ENCODE results near the gene SLC40A1. TPM values are rescaled to one million over a fixed set of nuclear protein-coding genes. Genes with fewer than 3 reads are reported as not detected.

Gene SLC40A1
- total RNA-seq, 2 donors from 2014 or later = 86.7 to 169 TPM

DNA sequence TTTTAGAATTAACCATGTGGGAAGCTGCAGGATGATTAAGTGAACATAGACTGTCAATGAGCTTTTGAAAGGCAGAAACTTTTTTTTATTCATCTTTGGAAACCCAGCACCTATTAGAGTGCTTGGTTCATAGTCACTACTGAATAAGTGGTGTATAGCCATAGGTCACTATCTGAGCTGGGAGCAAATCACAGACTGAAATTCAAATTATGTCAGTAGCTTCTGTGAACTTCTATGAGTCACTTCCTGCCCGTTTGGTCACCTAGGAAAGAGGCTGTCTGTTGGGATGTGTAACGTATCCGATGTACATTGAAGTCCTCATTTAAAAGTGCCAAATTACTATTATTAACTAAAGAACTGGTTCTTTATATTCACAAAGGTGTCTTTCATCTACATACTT is 20.5 kb upstream of the SLC40A1 start:
- Histone ChIP-seq H3K27ac (no peak overlapping the region), H3K36me3 (no peaks in the 10 kb centered on the region), H3K27me3 (replicated peaks; ENCODE audit: insufficient read depth) (no peaks in the 10 kb centered on the region), H3K4me1 (replicated peaks) (no peaks in the 10 kb centered on the region), H3K4me3 (no peak overlapping the region), H3K9me3 (no peaks in the 10 kb centered on the region)
- 59% methylated on average over 3 of the region's 3 CpGs for WGBS
- TF ChIP-seq POLR2A (IDR thresholded peaks at IDR 0.05) (no peak), POLR2AphosphoS5 (IDR thresholded peaks at IDR 0.05) (no peak)
- TF ChIP-seq, protein P1, sequence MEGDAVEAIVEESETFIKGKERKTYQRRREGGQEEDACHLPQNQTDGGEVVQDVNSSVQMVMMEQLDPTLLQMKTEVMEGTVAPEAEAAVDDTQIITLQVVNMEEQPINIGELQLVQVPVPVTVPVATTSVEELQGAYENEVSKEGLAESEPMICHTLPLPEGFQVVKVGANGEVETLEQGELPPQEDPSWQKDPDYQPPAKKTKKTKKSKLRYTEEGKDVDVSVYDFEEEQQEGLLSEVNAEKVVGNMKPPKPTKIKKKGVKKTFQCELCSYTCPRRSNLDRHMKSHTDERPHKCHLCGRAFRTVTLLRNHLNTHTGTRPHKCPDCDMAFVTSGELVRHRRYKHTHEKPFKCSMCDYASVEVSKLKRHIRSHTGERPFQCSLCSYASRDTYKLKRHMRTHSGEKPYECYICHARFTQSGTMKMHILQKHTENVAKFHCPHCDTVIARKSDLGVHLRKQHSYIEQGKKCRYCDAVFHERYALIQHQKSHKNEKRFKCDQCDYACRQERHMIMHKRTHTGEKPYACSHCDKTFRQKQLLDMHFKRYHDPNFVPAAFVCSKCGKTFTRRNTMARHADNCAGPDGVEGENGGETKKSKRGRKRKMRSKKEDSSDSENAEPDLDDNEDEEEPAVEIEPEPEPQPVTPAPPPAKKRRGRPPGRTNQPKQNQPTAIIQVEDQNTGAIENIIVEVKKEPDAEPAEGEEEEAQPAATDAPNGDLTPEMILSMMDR (IDR thresholded peaks at IDR 0.05) = no peak
- intact Hi-C loops (cut with DNase I) = no loop called here
- DNase-seq (ENCODE audit: low spot score) = no peak

DNA sequence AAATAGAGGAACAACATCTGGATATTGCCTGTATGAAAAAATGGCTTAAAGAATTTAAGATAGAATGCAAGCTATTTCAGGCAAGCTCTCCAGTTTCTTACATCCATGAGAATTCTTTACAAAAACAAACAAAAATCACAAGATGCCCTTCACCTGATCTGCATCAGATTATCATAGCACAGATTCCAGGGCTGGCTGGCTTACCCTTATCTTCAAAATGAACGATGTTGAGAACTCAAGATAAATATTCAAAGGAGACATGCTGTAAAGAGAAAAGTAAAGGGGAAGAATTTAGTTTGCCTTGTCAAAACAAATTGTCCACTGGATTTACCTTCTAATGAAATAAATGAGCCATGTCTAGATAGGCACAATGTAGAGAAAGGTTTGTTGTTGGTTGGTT is 18.7 kb upstream of the SLC40A1 start:
- Histone ChIP-seq H3K27me3 (replicated peaks; ENCODE audit: insufficient read depth) (no peaks in the 10 kb centered on the region), H3K27ac (no peak overlapping the region), H3K4me3 (no peak overlapping the region), H3K36me3 (no peaks in the 10 kb centered on the region), H3K4me1 (replicated peaks) (no peaks in the 10 kb centered on the region), H3K9me3 (no peaks in the 10 kb centered on the region)
- intact Hi-C loops (cut with DNase I) = no loop called here
- TF ChIP-seq, protein P1 (IDR thresholded peaks at IDR 0.05) = no peak
- TF ChIP-seq POLR2A (IDR thresholded peaks at IDR 0.05) (no peak), POLR2AphosphoS5 (IDR thresholded peaks at IDR 0.05) (no peak)
- no peak for DNase-seq (ENCODE audit: low spot score)
- whole genome bisulfite sequencing = 6% methylated on average over 1 of the region's 1 CpG

DNA sequence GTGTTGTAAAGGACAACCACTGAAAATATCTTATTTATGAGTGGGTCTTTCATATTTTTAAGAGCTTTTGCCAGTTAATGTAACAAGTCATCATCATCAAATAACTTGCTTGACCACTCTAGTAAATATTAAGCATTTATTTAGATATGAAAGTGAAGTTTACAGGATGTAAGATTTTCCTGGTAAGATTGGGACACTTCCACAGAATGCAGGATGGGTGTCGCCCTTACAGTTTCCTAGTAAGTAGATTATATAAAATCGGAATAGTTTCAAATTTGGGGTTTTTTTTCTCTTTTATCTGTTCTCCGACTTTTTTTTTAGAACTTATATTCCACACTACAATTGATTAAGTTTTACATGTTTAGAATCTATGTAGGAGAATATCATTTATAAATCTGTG is 14.8 kb upstream of the SLC40A1 start:
- TF ChIP-seq POLR2A (IDR thresholded peaks at IDR 0.05) = no peak
- TF ChIP-seq, protein P1 (IDR thresholded peaks at IDR 0.05) = no peak
- no peak for TF ChIP-seq POLR2AphosphoS5 (IDR thresholded peaks at IDR 0.05)
- intact Hi-C loops (cut with DNase I) = no loop called here

DNA sequence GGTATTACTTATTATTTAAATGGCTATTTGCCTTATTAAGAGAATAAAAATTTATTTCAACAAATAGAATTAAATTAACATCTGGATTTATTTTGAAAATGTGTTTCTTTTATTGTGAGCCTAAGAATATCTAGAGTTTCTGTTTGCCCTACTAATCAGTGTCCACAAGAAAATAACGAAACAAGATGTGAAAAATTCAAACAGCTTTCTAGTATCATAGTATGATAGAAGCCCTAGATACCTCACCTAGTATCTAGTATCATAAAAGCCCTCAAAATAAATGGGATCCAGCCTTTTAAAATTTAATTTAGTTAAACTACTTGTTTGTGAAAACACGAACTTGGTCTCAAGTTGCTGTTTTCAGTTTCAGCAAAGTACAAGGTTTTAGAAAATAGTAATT is 13.7 kb upstream of the SLC40A1 start:
- no peak overlapping the region for H3K4me3 ChIP-seq
- no peaks in the 10 kb centered on the region for H3K27me3 ChIP-seq (replicated peaks; ENCODE audit: insufficient read depth)
- H3K4me1 ChIP-seq (replicated peaks) = no peaks in the 10 kb centered on the region
- H3K36me3 ChIP-seq = no peaks in the 10 kb centered on the region
- no peak overlapping the region for H3K27ac ChIP-seq
- no peaks in the 10 kb centered on the region for H3K9me3 ChIP-seq
- 95% methylated on average over 2 of the region's 2 CpGs for WGBS
- no peak for DNase-seq (ENCODE audit: low spot score)
- intact Hi-C loops (cut with DNase I) = no loop called here
- TF ChIP-seq, protein P1 (IDR thresholded peaks at IDR 0.05) = no peak
- TF ChIP-seq POLR2A (IDR thresholded peaks at IDR 0.05) (no peak), POLR2AphosphoS5 (IDR thresholded peaks at IDR 0.05) (no peak)

More for the DNA sequence above, 14.8 kb upstream of the SLC40A1 start:
- no peaks in the 10 kb centered on the region for H3K27me3 ChIP-seq (replicated peaks; ENCODE audit: insufficient read depth)
- H3K36me3 ChIP-seq = no peaks in the 10 kb centered on the region
- no peaks in the 10 kb centered on the region for H3K9me3 ChIP-seq
- H3K4me3 ChIP-seq = no peak overlapping the region
- no peak overlapping the region for H3K27ac ChIP-seq
- no peaks in the 10 kb centered on the region for H3K4me1 ChIP-seq (replicated peaks)
- 91% methylated on average over 3 of the region's 3 CpGs for WGBS
- no peak for DNase-seq (ENCODE audit: low spot score)

DNA sequence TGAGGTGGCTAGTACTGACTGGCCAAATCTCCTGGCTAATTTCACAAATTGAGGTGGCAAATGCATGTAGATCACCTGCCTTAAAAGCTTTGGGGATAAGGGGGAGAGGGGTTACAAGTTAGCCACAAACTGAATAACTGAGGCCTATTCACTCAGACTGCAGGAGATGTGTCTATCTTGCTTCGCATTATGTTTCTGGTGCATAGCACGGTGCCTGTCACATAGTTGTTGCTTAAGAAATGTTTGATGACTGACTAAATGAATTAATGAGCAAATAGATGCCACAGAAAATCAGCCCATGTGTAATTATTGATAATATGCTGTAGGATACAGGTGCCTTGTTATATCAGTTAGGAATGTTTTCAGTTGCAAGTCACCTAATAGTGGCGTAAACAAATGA is 12.5 kb upstream of the SLC40A1 start:
- no peak overlapping the region for H3K4me3 ChIP-seq
- intact Hi-C loops (cut with DNase I) = no loop called here
- no peak for DNase-seq (ENCODE audit: low spot score)
- TF ChIP-seq, protein P1 (IDR thresholded peaks at IDR 0.05) = no peak
- TF ChIP-seq POLR2A (IDR thresholded peaks at IDR 0.05) = no peak
- TF ChIP-seq POLR2AphosphoS5 (IDR thresholded peaks at IDR 0.05) = no peak
- no peaks in the 10 kb centered on the region for H3K4me1 ChIP-seq (replicated peaks)
- no peak overlapping the region for H3K27ac ChIP-seq
- H3K36me3 ChIP-seq = no peaks in the 10 kb centered on the region
- no peaks in the 10 kb centered on the region for H3K27me3 ChIP-seq (replicated peaks; ENCODE audit: insufficient read depth)
- WGBS = 98% methylated on average over 3 of the region's 3 CpGs
- H3K9me3 ChIP-seq = no peaks in the 10 kb centered on the region
